HEK293 (cell line): ENCODE results near the gene GNG4.

ENCODE experiments used
- CTCF ChIA-PET: fragments of 350-600 bp; formaldehyde crosslinking; extraction: SDS; loops from one replicate; lab custom pipeline; 2021; ENCODE audit warnings: antibody characterized with exemption; lab: Yijun Ruan, JAX
- POLR2A ChIA-PET: fragments of 300-600 bp; formaldehyde crosslinking; extraction: SDS; loops from one replicate; lab custom pipeline; 2020; ENCODE audit warnings: antibody characterized with exemption, inconsistent platforms; lab: Yijun Ruan, JAX
- H3K27ac ChIP-seq: fragments of 200-500 bp; sonication (Bioruptor generic); 2 replicates; pipeline ENCODE4 v1.5.1; 2014; ENCODE audit warnings: low read depth, low read length, control low read depth, inconsistent platforms; ENCODE audit errors: extremely low read depth
- H3K36me3 ChIP-seq, 2 experiments: fragments of 200-500 bp in 1 of 2; sonication (Bioruptor generic) in 1 of 2; 1 replicate in 1 of 2; 2 replicates in 1 of 2; pipeline ENCODE4 v1.5.1; 2014 to 2017; ENCODE audit warnings: inconsistent platforms in 2 of 2, low read length in 2 of 2; ENCODE audit not compliant: control insufficient read depth in 2 of 2, insufficient read depth in 1 of 2
- H3K4me1 ChIP-seq: fragments of 200-500 bp; sonication (Bioruptor generic); 2 replicates; pipeline ENCODE4 v1.5.1; 2014; ENCODE audit warnings: mild to moderate bottlenecking, low read length, inconsistent platforms; ENCODE audit not compliant: control insufficient read depth, insufficient read depth
- H3K4me3 ChIP-seq: 2 replicates; pipeline ENCODE4 v1.5.1; 2011; ENCODE audit warnings: low read depth, mild to moderate bottlenecking, control low read depth, low read length, moderate library complexity
- H3K9me3 ChIP-seq: fragments of 200-500 bp; sonication (Bioruptor generic); 2 replicates; pipeline ENCODE4 v1.5.1; 2014; ENCODE audit warnings: low read depth, low read length, inconsistent platforms; ENCODE audit not compliant: control insufficient read depth, insufficient read depth
- AEBP2 ChIP-seq: fragments of 450-650 bp; formaldehyde crosslinking; IDR thresholded peaks from 2 replicates; pipeline ENCODE4 v1.5.1; 2016; ENCODE audit warnings: missing biosample characterization, missing genetic modification characterization, borderline replicate concordance
- GLI2 ChIP-seq: fragments of 450-650 bp; formaldehyde crosslinking; IDR thresholded peaks from 2 replicates; pipeline ENCODE4; 2017; ENCODE audit warnings: missing biosample characterization, missing genetic modification characterization, low read depth, borderline replicate concordance
- KLF7 ChIP-seq: fragments of 450-650 bp; formaldehyde crosslinking; IDR thresholded peaks from 2 replicates; pipeline ENCODE4 v1.5.1; 2016; ENCODE audit warnings: missing biosample characterization, missing genetic modification characterization, borderline replicate concordance
- PRDM1 ChIP-seq: fragments of 450-650 bp; formaldehyde crosslinking; IDR thresholded peaks from 2 replicates; pipeline ENCODE4; 2016; ENCODE audit warnings: missing biosample characterization, missing genetic modification characterization
- PRDM2 ChIP-seq: fragments of 450-650 bp; formaldehyde crosslinking; IDR thresholded peaks from 2 replicates; pipeline ENCODE4 v1.5.1; 2016; ENCODE audit warnings: missing biosample characterization, missing genetic modification characterization, borderline replicate concordance
- REPIN1 ChIP-seq: fragments of 450-650 bp; formaldehyde crosslinking; IDR thresholded peaks from 2 replicates; pipeline ENCODE4 v1.5.1; 2017; ENCODE audit warnings: missing biosample characterization, missing genetic modification characterization, low read depth
- TRIM28 ChIP-seq: IDR thresholded peaks from 2 replicates; pipeline ENCODE4 v1.6.1; 2011; ENCODE audit warnings: low read length, control low read depth, borderline replicate concordance
- ZFP3 ChIP-seq: fragments of 450-650 bp; formaldehyde crosslinking; IDR thresholded peaks from 2 replicates; pipeline ENCODE4 v1.5.1; 2016; ENCODE audit warnings: low read depth, missing biosample characterization, missing genetic modification characterization
- ZNF138 ChIP-seq: fragments of 450-650 bp; formaldehyde crosslinking; IDR thresholded peaks from 2 replicates; pipeline ENCODE4 v1.5.1; 2016; ENCODE audit warnings: missing biosample characterization, missing genetic modification characterization, borderline replicate concordance
- ZNF16 ChIP-seq: fragments of 450-650 bp; formaldehyde crosslinking; IDR thresholded peaks from 2 replicates; pipeline ENCODE4 v1.5.1; 2016; ENCODE audit warnings: low read depth, missing biosample characterization, missing genetic modification characterization
- ZNF169 ChIP-seq: fragments of 450-650 bp; formaldehyde crosslinking; IDR thresholded peaks from 2 replicates; pipeline ENCODE4 v1.5.1; 2016; ENCODE audit warnings: missing biosample characterization, missing genetic modification characterization
- ZNF23 ChIP-seq: fragments of 450-650 bp; formaldehyde crosslinking; IDR thresholded peaks from 2 replicates; pipeline ENCODE4 v1.5.1; 2016; ENCODE audit warnings: missing biosample characterization, missing genetic modification characterization, borderline replicate concordance
- ZNF239 ChIP-seq: fragments of 450-650 bp; formaldehyde crosslinking; IDR thresholded peaks from 2 replicates; pipeline ENCODE4 v1.5.1; 2016; ENCODE audit warnings: missing biosample characterization, missing genetic modification characterization
- ZNF324 ChIP-seq: fragments of 450-650 bp; formaldehyde crosslinking; IDR thresholded peaks from 2 replicates; pipeline ENCODE4 v1.5.1; 2016; ENCODE audit warnings: missing biosample characterization, missing genetic modification characterization
- ZNF391 ChIP-seq: fragments of 450-650 bp; formaldehyde crosslinking; IDR thresholded peaks from 2 replicates; pipeline ENCODE4 v1.5.1; 2016; ENCODE audit warnings: low read depth, missing biosample characterization, missing genetic modification characterization, borderline replicate concordance
- ZNF433 ChIP-seq: fragments of 450-650 bp; formaldehyde crosslinking; IDR thresholded peaks from 2 replicates; pipeline ENCODE4 v1.5.1; 2016; ENCODE audit warnings: missing biosample characterization, missing genetic modification characterization, low read depth
- ZNF501 ChIP-seq: fragments of 450-650 bp; formaldehyde crosslinking; IDR thresholded peaks from 2 replicates; pipeline ENCODE4 v1.5.1; 2016; ENCODE audit warnings: missing biosample characterization, missing genetic modification characterization
- ZNF510 ChIP-seq: fragments of 450-650 bp; formaldehyde crosslinking; IDR thresholded peaks from 2 replicates; pipeline ENCODE4 v1.5.1; 2018; ENCODE audit warnings: mild to moderate bottlenecking, missing genetic modification characterization, missing biosample characterization; ENCODE audit not compliant: insufficient replicate concordance
- ZNF530 ChIP-seq: fragments of 450-650 bp; formaldehyde crosslinking; IDR thresholded peaks from 2 replicates; pipeline ENCODE4 v1.5.1; 2016; ENCODE audit warnings: low read depth, missing biosample characterization, missing genetic modification characterization
- ZNF585B ChIP-seq: fragments of 450-650 bp; formaldehyde crosslinking; IDR thresholded peaks from 2 replicates; pipeline ENCODE4 v1.5.1; 2016; ENCODE audit warnings: missing biosample characterization, missing genetic modification characterization
- ZNF701 ChIP-seq: fragments of 450-650 bp; formaldehyde crosslinking; IDR thresholded peaks from 2 replicates; pipeline ENCODE4 v1.5.1; 2016; ENCODE audit warnings: missing biosample characterization, missing genetic modification characterization
- TF ChIP-seq, protein P1 (sequence below): fragments of 450-650 bp; formaldehyde crosslinking; IDR thresholded peaks from 2 replicates; pipeline ENCODE4 v1.5.1; 2016; ENCODE audit warnings: missing biosample characterization, missing genetic modification characterization

GNG4 gene

DNA sequence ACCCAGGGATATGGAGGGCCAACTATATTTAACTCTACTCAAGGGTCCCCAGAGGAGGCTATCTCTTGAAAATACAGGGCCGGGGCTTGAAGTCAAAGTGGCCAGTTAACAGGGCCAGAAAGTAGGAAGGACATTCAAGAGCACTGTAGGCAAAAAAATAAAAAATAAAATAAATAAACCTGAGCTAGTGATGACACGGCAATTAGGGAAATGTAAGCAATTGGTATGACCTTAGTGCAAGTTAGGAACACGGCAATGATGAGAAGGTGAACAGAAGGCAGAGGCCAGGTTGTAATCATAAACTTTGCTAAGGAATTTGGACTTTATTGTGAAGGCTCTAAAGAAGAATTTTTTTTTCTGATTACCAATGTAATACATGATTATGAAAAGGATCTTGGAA, 142.0 kb downstream of the GNG4 start:
- CTCF ChIA-PET = interaction anchor here (0.5 to 1.3 kb wide), 2 partner anchors 223 to 336 kb away, joined by 3 read pairs; no protein-coding TSS in a partner anchor
- POLR2A ChIA-PET = no interaction called here

GRCh38 chr1:235504494-235505222, 144.9 kb downstream of the GNG4 start:
- Histone ChIP-seq H3K36me3 (no peaks in the 10 kb centered on the region; a peak in 1 of 3 replicates), H3K4me3 (peak overlapping the region; percentile 94), H3K4me1 (peaks cover 8% of the 10 kb centered on the region), H3K9me3 (no peaks in the 10 kb centered on the region), H3K27ac (peak overlapping the region; percentile 94)
- ChIA-PET CTCF (interaction anchor here (0.6 to 3.3 kb wide), 39 partner anchors 7 to 1030 kb away, joined by 3 to 22 read pairs (median 4); no protein-coding TSS in a partner anchor), POLR2A (interaction anchor here (0.5 to 3.2 kb wide), 60 partner anchors 9 to 1131 kb away, joined by 3 to 21 read pairs (median 4); partner anchors contain the start of genes ARID4B, COA6, GGPS1 and LYST)
- no peak for TF ChIP-seq ZNF16 (tag by site-specific recombination)
- no peak for TF ChIP-seq KLF7 (tag by site-specific recombination)
- TF ChIP-seq ZFP3 (tag by site-specific recombination) = peak; percentile 46; the same call in 1 of the 2 replicates
- no peak; the same call in 1 of the 2 replicates for TF ChIP-seq PRDM1 (tag by site-specific recombination)
- no peak for TF ChIP-seq ZNF239 (tag by site-specific recombination)
- TF ChIP-seq GLI2 (tag by site-specific recombination) = no peak
- TF ChIP-seq AEBP2 = no peak
- TF ChIP-seq ZNF138 (tag by site-specific recombination) = no peak
- TF ChIP-seq ZNF501 (tag by site-specific recombination) = peak; percentile 100
- TF ChIP-seq ZNF701 (tag by site-specific recombination) = no peak
- peak; percentile 57; the same call in 1 of the 2 replicates for TF ChIP-seq ZNF391 (tag by site-specific recombination)
- TF ChIP-seq TRIM28 = peak; percentile 80
- TF ChIP-seq ZNF433 (tag by site-specific recombination) = no peak
- TF ChIP-seq ZNF169 (tag by site-specific recombination) = no peak
- TF ChIP-seq ZNF510 (tag by site-specific recombination) = no peak
- TF ChIP-seq ZNF530 (tag by site-specific recombination) = no peak
- TF ChIP-seq ZNF324 (tag by site-specific recombination) = peak; percentile 94
- no peak for TF ChIP-seq PRDM2 (tag by site-specific recombination)

More for the DNA sequence above, 142.0 kb downstream of the GNG4 start:
- TF ChIP-seq REPIN1 (tag by site-specific recombination) = 0 out of 2 replicates have a peak, but pooled peaks have one; percentile 12
- no peak for TF ChIP-seq ZNF585B (tag by site-specific recombination)
- TF ChIP-seq, protein P1, sequence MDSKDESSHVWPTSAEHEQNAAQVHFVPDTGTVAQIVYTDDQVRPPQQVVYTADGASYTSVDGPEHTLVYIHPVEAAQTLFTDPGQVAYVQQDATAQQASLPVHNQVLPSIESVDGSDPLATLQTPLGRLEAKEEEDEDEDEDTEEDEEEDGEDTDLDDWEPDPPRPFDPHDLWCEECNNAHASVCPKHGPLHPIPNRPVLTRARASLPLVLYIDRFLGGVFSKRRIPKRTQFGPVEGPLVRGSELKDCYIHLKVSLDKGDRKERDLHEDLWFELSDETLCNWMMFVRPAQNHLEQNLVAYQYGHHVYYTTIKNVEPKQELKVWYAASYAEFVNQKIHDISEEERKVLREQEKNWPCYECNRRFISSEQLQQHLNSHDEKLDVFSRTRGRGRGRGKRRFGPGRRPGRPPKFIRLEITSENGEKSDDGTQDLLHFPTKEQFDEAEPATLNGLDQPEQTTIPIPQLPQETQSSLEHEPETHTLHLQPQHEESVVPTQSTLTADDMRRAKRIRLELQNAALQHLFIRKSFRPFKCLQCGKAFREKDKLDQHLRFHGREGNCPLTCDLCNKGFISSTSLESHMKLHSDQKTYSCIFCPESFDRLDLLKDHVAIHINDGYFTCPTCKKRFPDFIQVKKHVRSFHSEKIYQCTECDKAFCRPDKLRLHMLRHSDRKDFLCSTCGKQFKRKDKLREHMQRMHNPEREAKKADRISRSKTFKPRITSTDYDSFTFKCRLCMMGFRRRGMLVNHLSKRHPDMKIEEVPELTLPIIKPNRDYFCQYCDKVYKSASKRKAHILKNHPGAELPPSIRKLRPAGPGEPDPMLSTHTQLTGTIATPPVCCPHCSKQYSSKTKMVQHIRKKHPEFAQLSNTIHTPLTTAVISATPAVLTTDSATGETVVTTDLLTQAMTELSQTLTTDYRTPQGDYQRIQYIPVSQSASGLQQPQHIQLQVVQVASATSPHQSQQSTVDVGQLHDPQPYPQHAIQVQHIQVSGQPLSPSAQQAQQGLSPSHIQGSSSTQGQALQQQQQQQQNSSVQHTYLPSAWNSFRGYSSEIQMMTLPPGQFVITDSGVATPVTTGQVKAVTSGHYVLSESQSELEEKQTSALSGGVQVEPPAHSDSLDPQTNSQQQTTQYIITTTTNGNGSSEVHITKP (tag by site-specific recombination) = peak; percentile 52
- no peak for TF ChIP-seq ZNF23 (tag by site-specific recombination)
- TF ChIP-seq, all 188 proteins: peak for 2
- Histone ChIP-seq H3K36me3 (no peaks in the 10 kb centered on the region), H3K4me3 (no peak overlapping the region), H3K4me1 (no peaks in the 10 kb centered on the region), H3K9me3 (no peaks in the 10 kb centered on the region), H3K27ac (no peak overlapping the region)
